Measurements from ENCODE around the gene TOB1. TPM values are rescaled to one million over a fixed set of nuclear protein-coding genes. Genes with fewer than 3 reads are reported as not detected.

The TOB1 gene
- total RNA-seq, 2 experiments from 2014 or later: 34.4 to 40.5 TPM

DNA sequence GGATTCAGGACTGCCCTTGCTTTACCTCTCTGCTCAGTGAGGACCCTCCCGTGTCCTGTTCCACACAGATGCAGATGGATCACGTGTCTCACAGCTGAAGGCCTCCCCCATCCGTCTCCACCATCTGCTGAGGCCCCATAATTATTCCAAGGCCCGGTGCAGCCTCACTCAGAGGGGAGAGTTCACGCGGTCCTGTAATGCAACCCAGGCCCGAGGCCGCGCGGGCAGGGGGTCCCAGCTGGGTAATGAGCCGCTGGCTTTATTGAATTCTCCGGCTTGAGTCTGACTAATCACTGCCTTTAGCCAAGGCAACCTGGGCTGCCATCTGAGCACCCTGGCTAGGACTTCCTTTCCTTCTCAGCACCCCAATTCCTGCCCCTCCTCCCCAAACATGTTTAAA lies 35.2 kb downstream of the TOB1 start:
- no peak overlapping the region for H3K27ac Mint-ChIP-seq
- no peaks in the 10 kb centered on the region for H3K36me3 Mint-ChIP-seq (ENCODE audit: low read depth)
- ChIA-PET POLR2A (interaction anchor here (0.7 kb wide), 1 partner anchor 347 kb away, joined by 3 read pairs; no protein-coding TSS in a partner anchor), CTCF (interaction anchor here (1.1 to 1.6 kb wide), 3 partner anchors 11 to 28 kb away, joined by 3 to 9 read pairs (median 3); no protein-coding TSS in a partner anchor)
- no peaks in the 10 kb centered on the region for H3K4me1 Mint-ChIP-seq (ENCODE audit: low read depth)
- no peak for TF ChIP-seq CTCF (IDR thresholded peaks at IDR 0.05)
- intact Hi-C loops (cut with micrococcal nuclease): no loop called here
- DNase-seq (no peak), ATAC-seq (no peak)
- no peak overlapping the region for H3K4me3 Mint-ChIP-seq
- no peaks in the 10 kb centered on the region for H3K9me3 Mint-ChIP-seq
- peaks cover 4% of the 10 kb centered on the region for H3K27me3 Mint-ChIP-seq

DNA sequence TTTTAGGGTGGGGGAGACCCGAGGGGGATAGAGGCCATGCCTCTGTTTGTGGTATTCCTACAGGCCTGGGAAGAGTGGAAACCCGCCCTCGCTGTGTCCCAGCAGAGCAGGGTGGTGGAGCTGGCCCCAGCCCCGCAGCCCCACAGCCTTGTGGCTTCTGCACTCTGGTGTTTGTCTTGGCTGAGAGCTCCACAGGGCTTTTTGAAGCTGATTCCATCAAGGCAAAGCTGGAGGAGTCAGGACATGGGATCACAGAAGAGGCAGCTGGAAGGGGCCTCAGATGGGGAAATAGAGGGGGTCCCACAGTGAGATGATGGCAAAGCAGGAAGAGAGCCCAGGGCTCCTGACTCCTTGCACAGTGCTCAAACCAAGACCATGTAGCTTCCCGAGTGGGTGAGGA lies 35.8 kb downstream of the TOB1 start:
- no peak overlapping the region for H3K27ac Mint-ChIP-seq
- POLR2A ChIA-PET: no interaction called here
- intact Hi-C loops (cut with micrococcal nuclease): no loop called here
- H3K36me3 Mint-ChIP-seq (ENCODE audit: low read depth): no peaks in the 10 kb centered on the region
- H3K27me3 Mint-ChIP-seq: peaks cover 4% of the 10 kb centered on the region
- ATAC-seq (no peak), DNase-seq (no peak)
- no peaks in the 10 kb centered on the region for H3K9me3 Mint-ChIP-seq
- TF ChIP-seq CTCF (IDR thresholded peaks at IDR 0.05): no peak
- no peaks in the 10 kb centered on the region for H3K4me1 Mint-ChIP-seq (ENCODE audit: low read depth)
- CTCF ChIA-PET: interaction anchor here (1.1 to 1.6 kb wide), 6 partner anchors 12 to 135 kb away, joined by 3 to 9 read pairs (median 3); no protein-coding TSS in a partner anchor
- H3K4me3 Mint-ChIP-seq: no peak overlapping the region

DNA sequence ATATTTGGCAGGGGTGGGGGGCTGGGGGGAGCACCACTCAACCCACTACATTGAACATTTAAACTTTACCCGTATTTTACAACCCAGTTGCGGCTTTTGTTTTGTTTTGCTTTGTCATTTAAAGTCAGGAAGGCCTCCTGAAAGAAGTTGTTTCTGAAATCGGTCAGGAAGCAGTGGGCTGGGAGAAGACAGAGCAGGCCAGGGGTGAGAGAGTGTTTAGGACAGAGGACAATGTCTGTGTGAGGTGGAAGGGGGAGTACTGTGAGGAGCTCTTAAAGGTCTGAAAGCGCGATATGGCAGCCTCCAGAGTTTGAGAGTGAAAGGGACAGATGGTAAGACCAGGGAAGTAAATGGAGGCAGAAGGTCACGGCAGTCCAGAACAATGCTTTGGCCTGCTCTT lies 36.8 kb downstream of the TOB1 start:
- TF ChIP-seq CTCF (IDR thresholded peaks at IDR 0.05): no peak
- H3K27me3 Mint-ChIP-seq: no peaks in the 10 kb centered on the region
- no peaks in the 10 kb centered on the region for H3K9me3 Mint-ChIP-seq
- H3K27ac Mint-ChIP-seq: no peak overlapping the region
- H3K36me3 Mint-ChIP-seq (ENCODE audit: low read depth): no peaks in the 10 kb centered on the region
- H3K4me3 Mint-ChIP-seq: no peak overlapping the region
- ChIA-PET POLR2A (no interaction called here), CTCF (interaction anchor here (1.1 to 1.6 kb wide), 4 partner anchors 13 to 136 kb away, joined by 3 to 9 read pairs (median 4); no protein-coding TSS in a partner anchor)
- ATAC-seq (no peak), DNase-seq (no peak)
- intact Hi-C loops (cut with micrococcal nuclease): no loop called here
- H3K4me1 Mint-ChIP-seq (ENCODE audit: low read depth): no peaks in the 10 kb centered on the region

- TF ChIP-seq CTCF (IDR thresholded peaks at IDR 0.05): no peak
- ChIA-PET CTCF (interaction anchor here (0.6 to 1.7 kb wide), 4 partner anchors 10 to 277 kb away, joined by 3 to 8 read pairs (median 3); no protein-coding TSS in a partner anchor), POLR2A (no interaction called here)
- intact Hi-C loops (cut with micrococcal nuclease): no loop called here
- Mint-ChIP-seq H3K27me3 (peaks cover 1% of the 10 kb centered on the region), H3K36me3 (ENCODE audit: low read depth) (no peaks in the 10 kb centered on the region), H3K4me1 (ENCODE audit: low read depth) (no peaks in the 10 kb centered on the region), H3K4me3 (no peak overlapping the region), H3K9me3 (no peaks in the 10 kb centered on the region), H3K27ac (no peak overlapping the region)
- DNase-seq (no peak), ATAC-seq (no peak)
Measured at GRCh38 chr17:50828508-50829170, 37.5 kb downstream of the TOB1 start.

GRCh38 chr17:50825188-50825587 lies 41.0 kb downstream of the TOB1 start:
- CTCF ChIA-PET: interaction anchor here (1.4 kb wide), 1 partner anchor 14 kb away, joined by 4 read pairs; no protein-coding TSS in a partner anchor
- TF ChIP-seq CTCF (IDR thresholded peaks at IDR 0.05): no peak
- Mint-ChIP-seq H3K27me3 (peaks cover 1% of the 10 kb centered on the region), H3K9me3 (no peaks in the 10 kb centered on the region), H3K4me1 (ENCODE audit: low read depth) (no peaks in the 10 kb centered on the region), H3K4me3 (no peak overlapping the region), H3K36me3 (ENCODE audit: low read depth) (no peaks in the 10 kb centered on the region), H3K27ac (no peak overlapping the region)
- no peak for ATAC-seq
- DNase-seq: no peak
- POLR2A ChIA-PET: interaction anchor here (0.9 kb wide), 1 partner anchor 346 kb away, joined by 3 read pairs; no protein-coding TSS in a partner anchor
- intact Hi-C loops (cut with micrococcal nuclease): no loop called here
